Right lobe of liver (tissue), 4 donors: ENCODE results near the gene STRBP.

Experiments
- CTCF ChIP-seq, 4 donors: fragments of 200-600 bp in 3 of 4; fragments of 450-650 bp in 1 of 4; IDR thresholded peaks; one replicate each; pipeline versions ENCODE4 v1.5.1 to v1.8.0; 2016 to 2022; ENCODE audit warnings: antibody characterized with exemption in 4 of 4, mild to moderate bottlenecking in 2 of 4
- POLR2A ChIP-seq: fragments of 450-650 bp; IDR thresholded peaks from one replicate; pipeline ENCODE4 v1.6.1; 2017; ENCODE audit warnings: antibody characterized with exemption, mild to moderate bottlenecking
- donor health status: DM: no; HTN: no; CAD: no.
- donor health status: DM: no; HTN: no; CAD: no.
- donor health status: DM: no; HTN: yes; CAD: no.

- TF ChIP-seq CTCF (IDR thresholded peaks at IDR 0.05) (no peak), POLR2A (no peak)
Measured at GRCh38 chr9:123267481-123268198, 746 bp downstream of the STRBP start.
